ENCODE data around the gene MYRFL. TPM values are rescaled to one million over a fixed set of nuclear protein-coding genes. Genes with fewer than 3 reads are reported as not detected.

MYRFL gene
- total RNA-seq, 2 donors from 2014 or later, result 0.27 TPM; not detected in 1

DNA sequence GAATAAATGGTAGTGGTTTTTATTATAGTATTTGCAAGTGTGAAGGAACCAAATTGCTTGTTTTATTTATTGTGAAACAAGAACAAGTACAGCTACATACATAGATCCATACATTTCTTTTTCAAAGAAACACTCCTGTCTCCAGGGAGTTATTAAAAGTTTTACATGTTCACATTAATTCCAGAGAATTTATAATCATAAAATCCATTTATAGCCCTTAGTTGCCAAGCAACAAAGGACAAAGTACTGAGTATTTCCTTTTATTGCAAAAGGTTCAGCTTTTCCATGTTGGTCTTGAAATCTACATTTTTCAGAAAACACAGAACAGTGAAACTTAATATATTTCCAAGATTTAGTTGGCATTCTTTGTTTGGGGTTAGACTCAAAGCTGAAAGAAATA lies 9.5 kb downstream of the MYRFL start:
- no peaks in the 10 kb centered on the region for H3K36me3 ChIP-seq
- intact Hi-C loops (cut with DNase I), result no loop called here
- DNase-seq (ENCODE audit: low spot score), result no peak
- H3K4me1 ChIP-seq (replicated peaks), result no peaks in the 10 kb centered on the region
- H3K27me3 ChIP-seq (replicated peaks; ENCODE audit: insufficient read depth), result no peaks in the 10 kb centered on the region
- H3K4me3 ChIP-seq, result no peak overlapping the region
- no peaks in the 10 kb centered on the region for H3K9me3 ChIP-seq
- no peak overlapping the region for H3K27ac ChIP-seq
- TF ChIP-seq POLR2A (IDR thresholded peaks at IDR 0.05), result no peak
- no peak for TF ChIP-seq POLR2AphosphoS5 (IDR thresholded peaks at IDR 0.05)
- TF ChIP-seq, protein P1, sequence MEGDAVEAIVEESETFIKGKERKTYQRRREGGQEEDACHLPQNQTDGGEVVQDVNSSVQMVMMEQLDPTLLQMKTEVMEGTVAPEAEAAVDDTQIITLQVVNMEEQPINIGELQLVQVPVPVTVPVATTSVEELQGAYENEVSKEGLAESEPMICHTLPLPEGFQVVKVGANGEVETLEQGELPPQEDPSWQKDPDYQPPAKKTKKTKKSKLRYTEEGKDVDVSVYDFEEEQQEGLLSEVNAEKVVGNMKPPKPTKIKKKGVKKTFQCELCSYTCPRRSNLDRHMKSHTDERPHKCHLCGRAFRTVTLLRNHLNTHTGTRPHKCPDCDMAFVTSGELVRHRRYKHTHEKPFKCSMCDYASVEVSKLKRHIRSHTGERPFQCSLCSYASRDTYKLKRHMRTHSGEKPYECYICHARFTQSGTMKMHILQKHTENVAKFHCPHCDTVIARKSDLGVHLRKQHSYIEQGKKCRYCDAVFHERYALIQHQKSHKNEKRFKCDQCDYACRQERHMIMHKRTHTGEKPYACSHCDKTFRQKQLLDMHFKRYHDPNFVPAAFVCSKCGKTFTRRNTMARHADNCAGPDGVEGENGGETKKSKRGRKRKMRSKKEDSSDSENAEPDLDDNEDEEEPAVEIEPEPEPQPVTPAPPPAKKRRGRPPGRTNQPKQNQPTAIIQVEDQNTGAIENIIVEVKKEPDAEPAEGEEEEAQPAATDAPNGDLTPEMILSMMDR (IDR thresholded peaks at IDR 0.05), result no peak

DNA sequence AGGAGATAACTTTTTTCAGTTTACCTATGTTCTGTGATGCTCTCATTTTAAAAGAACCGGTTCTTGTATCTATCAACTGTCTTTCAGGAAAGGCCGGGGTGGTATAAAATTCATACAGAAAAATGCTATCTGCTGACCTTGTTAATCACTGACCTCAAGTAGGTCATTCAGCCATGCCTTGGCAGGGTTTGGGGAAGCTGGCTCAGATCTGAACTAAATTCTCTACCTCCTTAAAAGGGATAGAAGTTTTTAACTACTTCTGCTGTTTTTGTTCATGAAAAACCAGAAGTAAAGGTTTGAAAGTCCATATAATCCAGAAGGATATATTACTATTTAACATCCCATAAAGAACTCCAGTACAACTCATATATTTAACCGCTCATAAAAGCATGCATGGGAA lies 10.1 kb downstream of the MYRFL start:
- no peak for DNase-seq (ENCODE audit: low spot score)
- Histone ChIP-seq H3K9me3 (no peaks in the 10 kb centered on the region), H3K36me3 (no peaks in the 10 kb centered on the region), H3K4me1 (replicated peaks) (no peaks in the 10 kb centered on the region), H3K4me3 (no peak overlapping the region), H3K27ac (no peak overlapping the region), H3K27me3 (replicated peaks; ENCODE audit: insufficient read depth) (no peaks in the 10 kb centered on the region)
- 57% methylated on average over 3 of the region's 3 CpGs for WGBS
- TF ChIP-seq POLR2AphosphoS5 (IDR thresholded peaks at IDR 0.05), result no peak
- TF ChIP-seq POLR2A (IDR thresholded peaks at IDR 0.05), result no peak
- TF ChIP-seq, protein P1 (IDR thresholded peaks at IDR 0.05), result no peak
- intact Hi-C loops (cut with DNase I), result no loop called here

DNA sequence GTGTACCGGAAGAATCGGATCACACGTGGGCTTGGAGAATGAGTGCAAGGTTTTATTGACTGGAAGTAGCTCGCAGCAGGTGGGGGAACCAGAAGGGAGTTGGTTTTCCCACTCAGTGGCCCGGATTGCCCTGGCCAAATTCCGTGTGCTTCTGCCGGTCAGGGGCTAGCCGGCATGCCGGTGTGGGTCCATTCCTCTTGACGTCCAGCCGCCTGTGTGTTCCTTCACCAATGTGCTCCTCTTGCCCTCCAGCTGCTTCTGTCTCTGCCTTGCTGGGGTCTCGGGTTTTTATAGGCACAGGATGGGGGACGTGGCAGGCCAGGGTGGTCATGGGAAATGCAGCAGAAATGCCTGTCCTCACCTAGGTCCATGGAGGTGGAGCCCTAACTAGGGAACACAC lies 11.0 kb downstream of the MYRFL start:
- whole genome bisulfite sequencing, result 95% methylated on average over 13 of the region's 13 CpGs
- Histone ChIP-seq H3K27ac (no peak overlapping the region), H3K9me3 (no peaks in the 10 kb centered on the region), H3K4me3 (no peak overlapping the region), H3K27me3 (replicated peaks; ENCODE audit: insufficient read depth) (no peaks in the 10 kb centered on the region), H3K36me3 (no peaks in the 10 kb centered on the region), H3K4me1 (replicated peaks) (no peaks in the 10 kb centered on the region)
- TF ChIP-seq POLR2A (IDR thresholded peaks at IDR 0.05), result no peak
- intact Hi-C loops (cut with DNase I), result no loop called here
- DNase-seq (ENCODE audit: low spot score), result no peak

DNA sequence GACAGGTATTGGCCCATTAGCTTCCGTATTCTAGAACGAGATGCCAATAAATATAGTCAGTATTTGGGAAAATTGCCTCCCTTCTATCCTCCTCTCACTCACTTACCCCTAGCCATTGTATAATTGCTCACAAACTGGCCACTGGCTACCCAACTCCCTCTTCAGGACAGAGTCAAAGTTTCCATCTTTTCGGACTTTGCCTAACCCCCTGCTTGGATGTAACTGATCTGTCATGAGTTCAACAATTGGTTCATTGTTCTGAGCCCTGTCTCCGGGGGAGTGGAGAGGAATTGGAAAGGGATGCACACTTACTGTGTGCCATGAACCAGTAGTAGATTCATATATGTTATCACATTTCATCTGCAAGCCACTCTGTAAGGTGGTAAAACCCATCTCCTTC lies 12.2 kb downstream of the MYRFL start:
- WGBS, result 90% methylated on average over 4 of the region's 4 CpGs
- intact Hi-C loops (cut with DNase I), result no loop called here
- H3K27ac ChIP-seq, result no peak overlapping the region
- TF ChIP-seq, protein P1 (IDR thresholded peaks at IDR 0.05), result no peak
- TF ChIP-seq POLR2AphosphoS5 (IDR thresholded peaks at IDR 0.05) (no peak), POLR2A (IDR thresholded peaks at IDR 0.05) (no peak)
- no peaks in the 10 kb centered on the region for H3K4me1 ChIP-seq (replicated peaks)
- H3K27me3 ChIP-seq (replicated peaks; ENCODE audit: insufficient read depth), result no peaks in the 10 kb centered on the region
- H3K4me3 ChIP-seq, result no peak overlapping the region
- H3K9me3 ChIP-seq, result no peaks in the 10 kb centered on the region
- DNase-seq (ENCODE audit: low spot score), result no peak
- no peaks in the 10 kb centered on the region for H3K36me3 ChIP-seq

DNA sequence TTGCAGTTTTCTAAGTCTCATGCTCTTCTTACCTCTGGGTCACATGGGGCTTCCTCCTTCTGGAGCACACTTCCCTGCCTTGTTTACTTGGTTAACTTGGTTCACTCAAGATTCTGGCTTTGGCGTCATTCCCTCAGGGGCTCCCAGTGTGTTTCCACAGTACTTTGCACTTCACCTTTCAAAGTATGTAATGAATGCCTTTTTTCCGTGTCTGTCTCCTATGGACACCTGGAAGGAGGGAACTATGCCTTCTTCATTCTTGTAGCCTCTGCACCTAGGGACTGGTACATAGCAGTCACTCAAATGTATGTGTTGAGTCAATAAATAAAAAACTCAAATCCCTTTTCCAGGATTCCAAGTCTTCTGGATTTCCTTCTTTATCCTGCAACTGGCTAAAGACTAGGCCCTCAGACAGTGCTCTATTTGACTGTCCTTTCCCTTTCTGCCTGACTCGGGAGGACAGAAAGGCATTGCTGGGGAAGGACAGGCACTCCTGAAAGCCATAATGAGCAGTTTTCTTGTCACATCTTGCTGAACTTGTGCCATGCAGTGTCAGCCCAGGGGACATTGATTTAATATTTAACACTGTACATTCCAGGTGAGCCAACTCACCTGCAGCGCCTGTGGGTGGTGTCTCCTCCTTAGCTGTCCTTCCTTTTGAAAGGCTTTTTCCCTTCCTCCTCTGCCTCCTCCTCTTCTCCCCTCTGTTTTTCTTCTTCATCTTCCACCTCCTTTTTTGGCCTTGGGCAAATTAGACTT lies 12.8 kb downstream of the MYRFL start:
- no peaks in the 10 kb centered on the region for H3K36me3 ChIP-seq
- no peaks in the 10 kb centered on the region for H3K4me1 ChIP-seq (replicated peaks)
- no peak overlapping the region for H3K27ac ChIP-seq
- no peaks in the 10 kb centered on the region for H3K27me3 ChIP-seq (replicated peaks; ENCODE audit: insufficient read depth)
- intact Hi-C loops (cut with DNase I), result no loop called here
- WGBS, result 61% methylated on average over 4 of the region's 4 CpGs
- TF ChIP-seq POLR2AphosphoS5 (IDR thresholded peaks at IDR 0.05), result no peak
- TF ChIP-seq, protein P1 (IDR thresholded peaks at IDR 0.05), result no peak
- TF ChIP-seq POLR2A (IDR thresholded peaks at IDR 0.05), result no peak
- no peak for DNase-seq (ENCODE audit: low spot score)
- H3K4me3 ChIP-seq, result no peak overlapping the region
- H3K9me3 ChIP-seq, result no peaks in the 10 kb centered on the region
